HG02610 (cell line): ENCODE results near the gene OR56A3.
A peak's percentile ranks its signal among the peaks of the same experiment; 100 is the strongest.
"Not testable (repeated sequence)": the region's sequence is repeated elsewhere in the genome, so short reads cannot be mapped to it uniquely, and the experiment has no call there.

Source experiments
- ATAC-seq: cut with Tn5 transposase; IDR thresholded peaks from one replicate; pipeline ENCODE4 v1.9.1; 2021; ENCODE audit warnings: mild to moderate bottlenecking, moderate library complexity; ENCODE audit not compliant: unreplicated experiment

OR56A3 gene

GRCh38 chr11:5941951-5942350 lies at the start of gene OR56A3:
TSS of gene OR56A3 (plus strand) at chr11:5942251. CDS start at chr11:5947347, 5,096 bp downstream.
- ATAC-seq = no peak

GRCh38 chr11:5892908-5893307 lies 49.1 kb upstream of the OR56A3 start, which contains the start of gene OR52E5:
TSS of gene OR52E5 (plus strand) at chr11:5893208. CDS start at chr11:5900777, 7,569 bp downstream.
- no peak for ATAC-seq

- ATAC-seq = no peak
These were observed 42.5 kb upstream of the OR56A3 start for GRCh38 chr11:5899534-5899933.

GRCh38 chr11:5910540-5910939 lies 31.5 kb upstream of the OR56A3 start:
- no peak for ATAC-seq

- peak; percentile 93 for ATAC-seq
These were observed 19.2 kb upstream of the OR56A3 start for GRCh38 chr11:5922749-5923426.

GRCh38 chr11:5923427-5923776 lies 18.6 kb upstream of the OR56A3 start:
- ATAC-seq = peak; percentile 60

GRCh38 chr11:5923794-5924193 lies 18.3 kb upstream of the OR56A3 start:
- peak; percentile 53 for ATAC-seq

- no peak for ATAC-seq
These were observed 13.8 kb upstream of the OR56A3 start for GRCh38 chr11:5928271-5928670.

GRCh38 chr11:5928811-5929210 lies 13.2 kb upstream of the OR56A3 start:
- no peak for ATAC-seq

GRCh38 chr11:5929571-5930368 lies 12.3 kb upstream of the OR56A3 start:
- ATAC-seq = no peak

- ATAC-seq = no peak
These were observed 11.4 kb upstream of the OR56A3 start for GRCh38 chr11:5930614-5931013.

- ATAC-seq = no peak
These were observed 11.0 kb upstream of the OR56A3 start for GRCh38 chr11:5931061-5931460.

- ATAC-seq = no peak
These were observed 9.4 kb upstream of the OR56A3 start for GRCh38 chr11:5932671-5933070.

GRCh38 chr11:5933116-5933515 lies 8.9 kb upstream of the OR56A3 start:
- no peak for ATAC-seq

- no peak for ATAC-seq
These were observed 4.0 kb upstream of the OR56A3 start for GRCh38 chr11:5937868-5938602.

- ATAC-seq = no peak
These were observed 3.5 kb upstream of the OR56A3 start for GRCh38 chr11:5938603-5938965.

GRCh38 chr11:5940748-5941147 lies 1.3 kb upstream of the OR56A3 start:
- ATAC-seq = no peak

GRCh38 chr11:5955586-5955985 lies 13.5 kb downstream of the OR56A3 start:
- no peak for ATAC-seq

- ATAC-seq = not testable (repeated sequence)
These were observed 18.8 kb downstream of the OR56A3 start for GRCh38 chr11:5960704-5961320.

- no peak for ATAC-seq
These were observed 24.9 kb downstream of the OR56A3 start for GRCh38 chr11:5966958-5967357.

- no peak for ATAC-seq
These were observed 25.7 kb downstream of the OR56A3 start for GRCh38 chr11:5967708-5968107.
